DOHH2 (cell line): ENCODE data around the gene PAN3.

Source experiments
- CTCF ChIP-seq: fragments of 200-600 bp; sonication (generic); IDR thresholded peaks from one replicate; pipeline ENCODE4 v1.5.1; 2014; ENCODE audit warnings: antibody characterized with exemption, mild to moderate bottlenecking, low read depth, low read length; ENCODE audit not compliant: poor library complexity, severe bottlenecking
- EZH2phosphoT487 ChIP-seq: fragments of 200-600 bp; sonication (generic); IDR thresholded peaks from 2 replicates; pipeline ENCODE4 v1.6.1; 2017; ENCODE audit warnings: borderline replicate concordance, mild to moderate bottlenecking, antibody characterized with exemption, low read length, moderate library complexity, mixed read lengths

- TF ChIP-seq CTCF (no peak), EZH2phosphoT487 (no peak)
These were observed 145.3 kb downstream of the PAN3 start for GRCh38 chr13:28283600-28283999.
